SJSA1 (cell line): ENCODE data around the gene GNA12. TPM values are rescaled to one million over a fixed set of nuclear protein-coding genes. Genes with fewer than 3 reads are reported as not detected.

Experiments
- DNase-seq, 2 experiments: peaks; one replicate each; pipeline ENCODE4 v3.0.0-alpha.2; 2015 to 2020; ENCODE audit warnings: low spot score in 2 of 2, low read depth in 1 of 2
- H3K27ac ChIP-seq: fragments of 250-450 bp; sonication (Bioruptor Pico); 2 replicates; pipeline ENCODE4 v1.5.1; 2020; ENCODE audit warnings: mild to moderate bottlenecking, moderate library complexity
- H3K27me3 ChIP-seq: fragments of 250-450 bp; sonication (Bioruptor Pico); replicated peaks from 2 replicates; pipeline ENCODE4 v1.5.1; 2020; ENCODE audit warnings: mild to moderate bottlenecking, moderate library complexity
- H3K36me3 ChIP-seq: fragments of 250-450 bp; sonication (Bioruptor Pico); 2 replicates; pipeline ENCODE4 v1.5.1; 2020; ENCODE audit warnings: mild to moderate bottlenecking
- H3K4me1 ChIP-seq: fragments of 250-450 bp; sonication (Bioruptor Pico); replicated peaks from 2 replicates; pipeline ENCODE4 v1.6.1; 2021; ENCODE audit warnings: mild to moderate bottlenecking
- H3K4me3 ChIP-seq: fragments of 250-450 bp; sonication (Bioruptor Pico); 2 replicates; pipeline ENCODE4 v1.5.1; 2020; ENCODE audit warnings: mild to moderate bottlenecking
- H3K9me3 ChIP-seq: fragments of 250-450 bp; sonication (Bioruptor Pico); replicated peaks from 2 replicates; pipeline ENCODE4 v1.5.1; 2020; ENCODE audit warnings: mild to moderate bottlenecking
- total RNA-seq: library from RNA; depleted of rRNA; stranded (reverse); fragments of >200 nt; shearing (Covaris generic); gene quantifications from 2 replicates; pipeline ENCODE4 v1.2.3, GENCODE V29; 2014

The GNA12 gene
- total RNA-seq, 1 experiment from 2014 or later = 31.2 TPM

DNA sequence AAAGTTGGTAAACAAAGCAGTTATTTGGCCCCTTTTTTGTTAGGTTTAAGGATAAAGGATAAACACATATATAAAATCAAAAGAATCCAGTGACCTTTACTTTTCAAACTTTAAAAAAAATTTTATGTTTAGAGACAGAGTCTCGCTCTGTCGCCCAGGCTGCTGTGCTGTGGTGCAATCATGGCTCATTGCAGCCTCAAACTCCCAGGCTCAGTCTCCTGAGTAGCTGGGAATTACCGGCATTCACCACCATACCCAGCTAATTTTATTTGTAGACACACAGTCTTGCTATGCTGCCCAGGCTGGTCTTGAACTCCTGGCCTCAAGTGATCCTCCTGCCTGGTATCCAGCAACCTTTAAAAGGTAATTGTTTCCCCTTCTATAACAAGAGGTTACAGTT, 31.3 kb downstream of the GNA12 start:
- no peaks in the 10 kb centered on the region for H3K27me3 ChIP-seq
- peaks cover 13% of the 10 kb centered on the region; the same call in 1 of the 2 replicates for H3K36me3 ChIP-seq
- peak in 1 of 2 experiments; percentile 15 for DNase-seq
- peak overlapping the region; percentile 80; the same call in 1 of the 2 replicates for H3K27ac ChIP-seq
- H3K9me3 ChIP-seq = no peaks in the 10 kb centered on the region
- H3K4me3 ChIP-seq = no peak overlapping the region
- H3K4me1 ChIP-seq = peaks cover 56% of the 10 kb centered on the region

- DNase-seq = peak in 1 of 2 experiments; percentile 20
- no peaks in the 10 kb centered on the region for H3K9me3 ChIP-seq
- H3K4me3 ChIP-seq = no peak overlapping the region
- 0 out of 2 replicates have a peak overlapping the region, but pooled peaks have one; percentile 7 for H3K27ac ChIP-seq
- peaks cover 51% of the 10 kb centered on the region for H3K4me1 ChIP-seq
- peaks cover 13% of the 10 kb centered on the region; the same call in 1 of the 2 replicates for H3K36me3 ChIP-seq
- H3K27me3 ChIP-seq = no peaks in the 10 kb centered on the region
Observed at GRCh38 chr7:2812114-2812487, 32.0 kb downstream of the GNA12 start.

- Histone ChIP-seq H3K27me3 (no peaks in the 10 kb centered on the region), H3K4me1 (peaks cover 50% of the 10 kb centered on the region), H3K9me3 (no peaks in the 10 kb centered on the region), H3K27ac (0 out of 2 replicates have a peak overlapping the region, but pooled peaks have one; percentile 7), H3K4me3 (no peak overlapping the region), H3K36me3 (peaks cover 13% of the 10 kb centered on the region; the same call in 1 of the 2 replicates)
- no peak for DNase-seq
Observed at GRCh38 chr7:2811476-2812113, 32.5 kb downstream of the GNA12 start.

DNA sequence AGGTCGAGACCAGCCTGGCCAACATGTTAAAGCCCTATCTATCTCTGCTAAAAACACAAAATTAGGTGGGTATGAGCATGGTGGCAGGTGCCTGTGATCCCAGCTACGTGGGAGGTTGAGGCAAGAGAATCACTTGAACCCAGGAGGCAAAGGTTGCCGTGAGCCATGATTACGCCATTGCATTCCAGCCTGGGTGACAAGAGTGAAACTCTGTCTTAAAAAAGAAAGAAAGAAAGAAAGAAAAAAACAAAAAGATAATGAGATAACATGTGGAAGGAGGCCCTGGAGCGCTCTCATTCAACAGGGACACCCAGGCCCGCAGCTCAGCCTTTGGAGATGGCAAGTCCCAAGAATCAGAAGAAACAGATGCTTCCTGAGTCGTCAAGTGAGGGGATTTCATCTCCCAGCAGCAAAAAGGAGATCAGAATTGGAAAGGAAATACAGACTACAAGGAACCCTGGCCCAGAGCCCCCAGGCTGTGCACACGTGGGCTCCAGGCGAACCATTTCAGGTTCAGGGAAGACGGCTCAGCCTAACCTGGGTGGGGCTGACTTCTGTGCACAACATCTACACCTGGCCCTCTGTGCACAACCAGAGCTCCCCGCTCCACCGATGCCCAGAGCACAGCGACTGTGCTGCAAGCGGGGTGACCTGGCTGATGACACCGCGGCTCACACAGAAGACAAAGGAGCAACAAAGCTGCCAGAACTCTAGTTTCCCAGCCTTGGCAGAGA, 33.3 kb downstream of the GNA12 start:
- peaks cover 43% of the 10 kb centered on the region for H3K4me1 ChIP-seq
- H3K4me3 ChIP-seq = no peak overlapping the region
- H3K27ac ChIP-seq = no peak overlapping the region
- DNase-seq = no peak
- H3K9me3 ChIP-seq = no peaks in the 10 kb centered on the region
- no peaks in the 10 kb centered on the region for H3K27me3 ChIP-seq
- peaks cover 13% of the 10 kb centered on the region; the same call in 1 of the 2 replicates for H3K36me3 ChIP-seq

DNA sequence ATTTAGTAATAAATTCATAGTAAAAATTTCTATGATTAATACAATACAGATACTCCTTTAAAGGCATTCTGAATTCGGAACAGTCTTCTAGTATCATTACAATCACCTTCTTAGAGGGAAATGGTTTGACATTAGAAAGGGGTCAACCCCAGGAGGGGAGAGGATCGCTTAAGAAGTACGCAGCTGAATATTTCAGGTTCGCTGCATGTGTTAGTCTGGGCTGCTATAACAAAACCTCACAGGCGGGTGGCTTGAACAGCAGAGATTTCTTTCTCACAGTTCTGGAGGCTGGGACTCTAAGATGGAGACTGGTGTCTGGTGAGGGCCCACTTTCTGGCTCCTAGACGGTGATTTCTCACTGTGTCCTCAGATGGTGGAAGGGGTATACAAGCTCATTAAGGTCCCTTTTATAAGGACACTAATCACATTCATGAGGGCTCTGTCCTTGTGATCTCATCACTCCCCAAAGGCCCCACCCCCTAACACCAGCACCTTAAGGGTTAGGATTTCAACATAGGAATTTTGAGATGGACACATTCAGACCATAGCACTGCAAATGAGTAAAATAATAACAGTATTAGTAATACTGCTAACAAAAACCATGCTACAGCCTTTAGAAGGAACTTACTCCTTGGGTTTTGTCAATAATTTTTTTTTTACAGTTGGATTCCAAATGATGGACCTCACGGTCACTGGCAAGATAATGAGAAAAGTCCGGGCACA, 34.0 kb downstream of the GNA12 start:
- H3K27ac ChIP-seq = no peak overlapping the region
- no peak for DNase-seq

GRCh38 chr7:2808891-2809665, 35.0 kb downstream of the GNA12 start:
- Histone ChIP-seq H3K9me3 (no peaks in the 10 kb centered on the region), H3K4me3 (no peak overlapping the region), H3K27me3 (no peaks in the 10 kb centered on the region), H3K36me3 (peaks cover 11% of the 10 kb centered on the region; the same call in 1 of the 2 replicates), H3K4me1 (peaks cover 32% of the 10 kb centered on the region), H3K27ac (no peak overlapping the region)
- DNase-seq = no peak

More for the DNA sequence above, 34.0 kb downstream of the GNA12 start:
- Histone ChIP-seq H3K9me3 (no peaks in the 10 kb centered on the region), H3K4me1 (peaks cover 38% of the 10 kb centered on the region), H3K27me3 (no peaks in the 10 kb centered on the region), H3K36me3 (peaks cover 13% of the 10 kb centered on the region; the same call in 1 of the 2 replicates), H3K4me3 (no peak overlapping the region)

DNA sequence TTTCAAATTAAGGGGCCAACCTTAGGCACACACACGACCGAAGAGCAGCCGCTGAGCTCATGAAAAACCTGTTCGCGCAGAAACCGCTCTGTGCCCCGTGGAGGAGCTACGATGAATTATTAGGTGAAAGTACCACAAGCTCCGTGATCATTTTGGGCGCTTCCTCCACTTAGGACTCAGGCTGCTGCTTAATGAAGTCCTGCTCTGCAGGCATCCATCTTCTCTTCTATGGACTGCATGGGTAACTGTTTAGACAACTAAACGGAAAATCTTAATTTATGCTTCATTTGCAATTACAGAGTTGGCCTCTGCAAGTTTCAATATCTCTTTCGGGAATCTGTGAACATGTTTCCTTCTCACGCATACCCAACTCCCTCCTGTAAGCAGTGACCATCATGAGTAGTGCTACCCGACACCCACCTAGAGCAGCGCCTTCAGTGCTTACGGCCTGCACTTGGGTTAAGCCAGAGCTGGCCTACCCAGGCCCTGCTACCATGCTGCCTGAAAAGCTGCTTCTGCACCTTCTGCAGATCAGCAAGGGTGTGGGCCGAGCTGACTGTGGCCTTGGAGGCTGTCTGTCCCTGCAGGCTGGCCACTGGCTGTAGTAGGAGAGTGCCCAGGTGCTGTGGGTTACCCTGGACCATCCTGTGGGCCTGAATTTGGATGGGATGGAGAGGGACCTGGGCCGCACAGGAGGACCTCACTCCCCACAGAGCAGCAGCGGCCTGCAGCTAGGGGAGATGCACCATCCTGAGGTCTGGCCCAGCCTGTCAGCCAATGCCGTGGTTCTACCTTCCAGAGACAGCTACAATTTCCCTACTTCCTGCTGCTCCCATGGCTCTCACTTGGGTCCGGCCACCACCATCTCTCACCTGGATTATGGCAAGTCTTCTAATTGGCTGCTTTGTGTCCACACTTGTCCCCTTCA, 36.0 kb downstream of the GNA12 start:
- H3K4me1 ChIP-seq = peaks cover 32% of the 10 kb centered on the region
- H3K36me3 ChIP-seq = peaks cover 7% of the 10 kb centered on the region; the same call in 1 of the 2 replicates
- DNase-seq = no peak
- H3K27me3 ChIP-seq = no peaks in the 10 kb centered on the region
- no peaks in the 10 kb centered on the region for H3K9me3 ChIP-seq
- H3K27ac ChIP-seq = no peak overlapping the region
- H3K4me3 ChIP-seq = no peak overlapping the region

- no peak overlapping the region for H3K4me3 ChIP-seq
- no peak for DNase-seq
- H3K36me3 ChIP-seq = peaks cover 11% of the 10 kb centered on the region; the same call in 1 of the 2 replicates
- H3K9me3 ChIP-seq = no peaks in the 10 kb centered on the region
- no peak overlapping the region for H3K27ac ChIP-seq
- H3K4me1 ChIP-seq = peaks cover 32% of the 10 kb centered on the region
- no peaks in the 10 kb centered on the region for H3K27me3 ChIP-seq
Observed at GRCh38 chr7:2807460-2807844, 36.7 kb downstream of the GNA12 start.

DNA sequence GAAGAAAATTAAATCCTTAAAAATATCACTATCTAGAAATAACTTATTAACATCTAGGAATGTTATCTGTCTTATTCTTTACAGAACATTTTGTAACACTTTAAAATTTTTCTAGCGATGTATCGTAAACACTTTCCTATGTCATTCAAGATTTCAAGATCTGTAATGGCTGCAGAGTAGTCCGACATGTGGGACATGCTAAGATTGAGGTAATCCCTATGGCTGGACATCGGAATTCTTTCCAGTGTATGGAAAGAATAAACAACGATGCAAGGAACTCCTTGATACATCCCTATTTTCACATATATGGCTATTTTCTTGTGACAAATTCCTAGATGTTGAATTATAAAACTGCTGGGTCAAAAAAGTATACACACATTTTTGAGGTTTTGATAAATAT, 37.5 kb downstream of the GNA12 start:
- no peaks in the 10 kb centered on the region for H3K9me3 ChIP-seq
- no peaks in the 10 kb centered on the region for H3K27me3 ChIP-seq
- DNase-seq = no peak
- peaks cover 32% of the 10 kb centered on the region for H3K4me1 ChIP-seq
- H3K4me3 ChIP-seq = no peak overlapping the region
- peaks cover 11% of the 10 kb centered on the region; the same call in 1 of the 2 replicates for H3K36me3 ChIP-seq
- H3K27ac ChIP-seq = no peak overlapping the region

DNA sequence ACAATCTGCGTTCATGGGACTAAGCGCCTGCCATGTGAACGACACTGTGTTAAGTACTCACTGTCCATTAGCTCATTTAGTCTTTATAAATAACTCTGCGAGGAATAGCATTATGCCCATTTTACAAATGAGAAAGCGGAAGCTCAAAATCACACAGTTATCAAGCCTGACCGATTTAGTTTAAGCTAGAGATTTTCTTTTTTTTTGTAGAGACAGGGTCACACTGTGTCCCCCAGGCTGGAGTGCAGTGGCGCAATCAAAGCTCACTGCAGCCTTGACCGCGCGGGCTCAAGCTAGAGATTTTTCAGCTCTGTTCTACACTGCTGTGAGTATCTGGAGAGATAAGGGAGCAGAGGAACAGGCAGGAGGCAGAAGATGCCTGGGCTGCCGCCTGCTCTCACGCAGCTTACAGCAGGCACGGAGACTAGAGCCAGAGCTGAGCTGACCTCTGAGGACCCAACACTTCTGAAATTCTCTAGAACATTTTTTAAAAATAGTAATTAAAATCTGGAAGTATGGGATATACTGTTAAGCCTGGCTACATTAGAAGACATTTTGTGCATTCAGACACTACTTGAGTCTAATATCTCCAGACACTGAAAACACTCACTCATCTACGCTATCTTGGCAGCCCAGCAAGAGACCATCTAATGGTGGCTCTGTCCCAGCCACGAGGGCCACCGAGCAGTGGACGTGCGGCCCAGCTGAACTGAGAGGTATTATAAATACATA, 38.7 kb downstream of the GNA12 start:
- no peak overlapping the region for H3K27ac ChIP-seq
- H3K9me3 ChIP-seq = no peaks in the 10 kb centered on the region
- no peaks in the 10 kb centered on the region for H3K27me3 ChIP-seq
- peaks cover 11% of the 10 kb centered on the region; the same call in 1 of the 2 replicates for H3K36me3 ChIP-seq
- no peak overlapping the region for H3K4me3 ChIP-seq
- no peak for DNase-seq
- H3K4me1 ChIP-seq = peaks cover 39% of the 10 kb centered on the region

DNA sequence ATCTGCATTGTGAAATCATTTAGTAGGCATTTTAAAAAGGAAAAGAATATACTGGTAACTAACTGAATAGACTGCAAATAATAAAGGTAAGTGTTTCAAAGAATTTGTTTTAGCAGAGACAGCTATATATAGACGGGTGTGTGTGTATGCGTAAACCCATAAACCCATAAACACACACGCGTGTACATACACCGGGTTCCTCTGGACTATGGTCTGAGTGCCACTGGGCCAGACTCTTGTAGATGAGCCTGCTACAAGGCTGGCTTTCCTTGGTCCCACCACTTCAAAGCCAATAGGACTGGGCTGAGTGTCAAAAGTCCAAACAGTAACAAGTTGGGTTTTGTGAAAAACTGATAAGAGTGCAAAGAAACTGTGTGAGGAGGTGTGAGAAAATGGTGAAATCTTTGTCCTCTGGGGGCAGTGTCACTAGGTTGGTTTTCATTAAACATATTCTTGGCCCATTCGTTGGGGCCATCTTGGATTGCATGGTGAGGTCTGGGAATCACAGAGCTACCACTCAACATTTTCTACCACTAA, 39.8 kb downstream of the GNA12 start:
- Histone ChIP-seq H3K27me3 (no peaks in the 10 kb centered on the region), H3K36me3 (peaks cover 8% of the 10 kb centered on the region; the same call in 1 of the 2 replicates), H3K27ac (no peak overlapping the region), H3K9me3 (no peaks in the 10 kb centered on the region), H3K4me3 (no peak overlapping the region), H3K4me1 (peaks cover 39% of the 10 kb centered on the region)
- no peak for DNase-seq

GRCh38 chr7:2803755-2804154, 40.4 kb downstream of the GNA12 start:
- peak overlapping the region; percentile 89 for H3K27ac ChIP-seq
- H3K27me3 ChIP-seq = no peaks in the 10 kb centered on the region
- H3K4me1 ChIP-seq = peaks cover 39% of the 10 kb centered on the region
- H3K36me3 ChIP-seq = peaks cover 8% of the 10 kb centered on the region; the same call in 1 of the 2 replicates
- H3K9me3 ChIP-seq = no peaks in the 10 kb centered on the region
- DNase-seq = no peak
- H3K4me3 ChIP-seq = no peak overlapping the region
